ENCODE data around the gene NHLRC4.
A peak's percentile ranks its signal among the peaks of the same experiment; 100 is the strongest.

The NHLRC4 gene

DNA sequence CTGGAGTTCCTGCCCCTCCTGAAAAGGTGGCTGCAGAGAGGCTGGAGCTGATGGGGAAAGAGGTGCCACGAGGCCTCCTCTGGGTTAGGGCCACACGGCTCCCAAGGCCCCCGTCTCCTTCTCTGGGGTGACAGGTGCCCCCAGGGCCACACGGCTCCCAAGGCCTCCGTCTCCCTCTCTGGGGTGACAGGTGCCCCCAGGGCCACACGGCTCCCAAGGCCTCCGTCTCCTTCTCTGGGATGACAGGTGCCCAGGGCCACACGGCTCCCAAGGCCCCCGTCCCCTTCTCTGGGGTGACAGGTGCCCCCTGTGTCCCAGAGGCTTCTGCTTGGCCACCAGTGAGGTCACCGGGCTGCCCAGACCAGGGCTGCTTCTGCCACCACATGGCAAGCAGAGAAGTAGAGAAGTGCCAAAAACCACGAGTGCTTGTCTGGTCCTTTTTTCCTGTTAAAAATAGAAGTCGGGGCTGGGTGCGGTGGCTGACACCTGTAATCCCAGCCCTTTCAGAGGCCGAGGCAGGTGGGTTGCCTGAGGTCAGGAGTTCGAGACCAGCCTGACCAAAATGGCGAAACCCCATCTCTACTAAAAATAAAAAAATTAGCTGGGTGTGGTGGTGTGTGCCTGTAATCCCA lies 35.2 kb upstream of the NHLRC4 start:
- DNase-seq, result no peak

DNA sequence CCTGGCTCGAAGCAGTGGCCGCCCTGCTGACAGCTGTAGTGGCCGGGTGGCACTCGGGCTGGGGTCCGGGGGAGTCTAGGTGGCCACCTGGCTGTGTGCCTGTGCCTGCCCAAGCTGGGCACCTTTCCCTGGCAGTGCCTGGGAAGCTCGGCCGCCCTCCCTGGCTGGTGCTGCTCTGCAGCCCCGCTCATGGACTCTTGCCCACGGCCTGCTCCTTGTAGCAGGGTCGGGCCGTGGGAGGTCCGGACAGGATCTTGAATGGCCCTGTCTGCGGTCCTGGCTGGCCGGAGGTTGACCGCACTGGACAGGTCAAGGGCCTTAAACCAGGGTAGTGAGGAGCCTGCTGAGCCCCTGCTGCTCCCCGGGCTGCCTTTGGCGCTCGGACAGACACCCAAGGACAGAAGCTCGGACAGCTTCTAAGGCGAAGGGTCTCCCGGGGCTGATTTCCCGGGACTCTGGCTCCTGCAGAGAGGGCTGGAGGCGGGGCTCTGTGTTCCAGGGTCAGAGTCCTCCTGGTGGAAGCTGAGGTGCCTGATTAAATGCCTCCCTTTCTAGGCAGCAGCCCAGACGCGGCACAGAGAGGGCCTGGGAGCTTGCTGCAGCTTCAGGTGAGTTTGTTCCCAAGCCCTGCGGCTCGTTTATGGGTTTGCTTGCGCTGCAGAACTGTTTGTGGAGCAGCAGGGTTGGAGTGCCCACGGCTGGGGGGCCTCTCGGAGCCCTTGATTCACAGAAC lies 33.2 kb upstream of the NHLRC4 start:
- no peak for DNase-seq

DNA sequence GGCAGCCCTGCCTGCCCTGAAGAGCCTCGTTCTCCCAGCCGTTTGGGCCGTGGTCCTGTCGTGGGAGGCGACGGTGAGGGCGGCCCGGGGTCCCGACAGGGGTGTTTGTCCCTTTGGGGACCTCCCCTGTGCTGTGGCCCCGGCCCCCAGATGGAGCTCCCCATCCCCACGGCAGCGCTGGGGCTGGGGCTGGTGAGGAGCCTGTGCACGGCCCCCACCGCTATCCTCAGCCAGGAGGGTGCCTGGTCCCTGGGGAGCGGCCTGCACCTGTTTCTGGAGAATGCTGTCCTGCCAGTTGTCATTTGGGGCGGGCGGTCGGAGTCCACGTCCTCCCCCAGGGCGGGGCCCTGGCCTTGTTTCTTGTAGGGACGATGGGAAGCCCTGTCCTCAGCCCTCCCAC lies 32.7 kb upstream of the NHLRC4 start:
- DNase-seq, result no peak

DNA sequence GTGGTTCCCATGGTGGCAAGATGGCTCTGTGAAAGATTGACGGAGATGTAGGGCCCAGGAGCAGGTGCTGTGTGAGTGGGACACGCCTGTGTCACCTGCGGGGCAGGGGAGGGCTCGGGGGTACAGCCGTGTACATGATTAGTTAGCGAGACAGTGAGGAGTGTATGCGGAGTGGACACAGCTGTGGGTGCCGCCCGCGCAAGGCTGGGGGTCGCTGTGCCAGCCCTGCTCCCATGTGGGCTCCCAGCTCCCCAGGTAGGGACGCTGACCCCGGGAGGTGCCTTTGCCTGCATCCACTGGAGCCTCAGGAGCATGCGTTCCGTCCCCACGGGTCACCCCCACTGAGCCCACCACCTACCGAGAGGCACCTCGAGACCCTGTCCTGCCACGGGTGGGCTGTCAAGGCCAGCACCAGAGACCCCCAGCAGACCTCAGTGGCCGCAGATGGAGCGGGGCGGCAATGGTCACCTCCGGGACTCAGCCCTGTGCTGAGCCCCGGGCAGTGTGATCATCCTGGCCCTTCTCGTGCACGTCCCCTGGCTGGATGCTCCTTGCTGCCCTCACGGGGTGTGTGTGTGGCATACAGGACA lies 31.9 kb upstream of the NHLRC4 start:
- DNase-seq, result no peak

DNA sequence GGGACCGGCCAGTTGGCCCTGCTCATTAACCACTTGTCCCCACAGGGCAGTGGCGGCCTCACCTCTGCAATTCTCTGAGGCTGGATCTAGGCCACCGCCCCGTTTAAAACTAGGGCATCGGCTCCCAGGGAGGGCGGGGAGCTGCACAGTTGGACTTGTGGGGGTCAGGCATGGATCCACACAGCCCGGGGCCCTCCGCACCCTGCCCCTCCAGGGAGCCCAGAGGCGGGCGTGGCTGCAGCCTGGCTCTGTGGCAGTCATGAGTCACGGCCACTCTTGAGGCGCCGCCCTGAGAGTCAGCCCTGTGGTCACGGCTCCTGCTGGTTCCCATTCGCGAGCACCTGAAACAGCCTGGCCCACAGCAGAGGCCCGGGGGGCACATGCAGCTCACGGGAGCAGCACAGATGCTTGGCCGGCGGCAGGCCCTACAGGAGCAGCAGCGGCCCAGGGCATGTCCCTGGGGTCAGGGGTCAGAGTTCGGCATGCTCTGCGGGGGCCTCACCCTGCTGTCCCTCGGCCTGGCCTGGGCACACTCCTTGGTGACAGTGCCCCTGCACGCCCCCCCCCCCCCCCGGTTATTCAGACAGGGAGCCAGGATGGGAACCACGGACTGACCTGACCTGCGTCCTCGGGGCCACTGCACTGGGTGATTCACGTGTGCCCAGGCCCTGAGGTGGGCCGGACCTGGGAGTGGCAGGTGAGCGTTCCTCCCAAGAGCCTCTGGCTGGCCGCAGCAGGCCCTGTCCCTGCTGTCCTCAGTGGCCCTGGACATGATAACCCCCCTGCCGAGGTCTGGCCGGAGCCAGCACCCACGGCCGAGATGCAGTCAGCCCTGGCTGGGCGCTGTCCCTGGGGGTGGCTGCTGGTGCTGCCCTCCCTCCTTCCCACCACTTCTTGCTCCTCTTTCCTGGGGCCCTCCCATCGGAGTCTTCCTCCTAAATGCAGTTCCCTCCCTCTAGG lies 31.1 kb upstream of the NHLRC4 start:
- DNase-seq, result no peak

DNA sequence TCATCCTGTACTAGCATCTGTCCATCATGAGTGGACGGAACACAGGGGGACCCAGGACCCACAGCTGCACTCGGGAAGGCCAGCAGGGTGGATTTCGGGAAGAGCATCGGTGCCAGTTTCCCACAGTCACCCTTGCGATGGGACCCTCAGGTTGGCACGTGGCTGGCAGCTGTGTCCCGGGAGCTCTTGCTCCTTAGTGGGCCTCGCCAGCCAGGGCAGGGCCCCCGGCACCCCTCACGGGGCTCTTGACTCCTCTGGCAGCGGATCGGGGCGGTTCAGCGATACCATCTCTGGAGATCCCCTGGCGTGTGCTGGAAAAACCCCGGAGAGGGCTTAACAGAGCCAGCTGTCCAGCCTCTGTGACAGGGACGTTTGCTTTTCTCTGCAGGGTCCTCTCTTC lies 30.1 kb upstream of the NHLRC4 start:
- no peak for DNase-seq

DNA sequence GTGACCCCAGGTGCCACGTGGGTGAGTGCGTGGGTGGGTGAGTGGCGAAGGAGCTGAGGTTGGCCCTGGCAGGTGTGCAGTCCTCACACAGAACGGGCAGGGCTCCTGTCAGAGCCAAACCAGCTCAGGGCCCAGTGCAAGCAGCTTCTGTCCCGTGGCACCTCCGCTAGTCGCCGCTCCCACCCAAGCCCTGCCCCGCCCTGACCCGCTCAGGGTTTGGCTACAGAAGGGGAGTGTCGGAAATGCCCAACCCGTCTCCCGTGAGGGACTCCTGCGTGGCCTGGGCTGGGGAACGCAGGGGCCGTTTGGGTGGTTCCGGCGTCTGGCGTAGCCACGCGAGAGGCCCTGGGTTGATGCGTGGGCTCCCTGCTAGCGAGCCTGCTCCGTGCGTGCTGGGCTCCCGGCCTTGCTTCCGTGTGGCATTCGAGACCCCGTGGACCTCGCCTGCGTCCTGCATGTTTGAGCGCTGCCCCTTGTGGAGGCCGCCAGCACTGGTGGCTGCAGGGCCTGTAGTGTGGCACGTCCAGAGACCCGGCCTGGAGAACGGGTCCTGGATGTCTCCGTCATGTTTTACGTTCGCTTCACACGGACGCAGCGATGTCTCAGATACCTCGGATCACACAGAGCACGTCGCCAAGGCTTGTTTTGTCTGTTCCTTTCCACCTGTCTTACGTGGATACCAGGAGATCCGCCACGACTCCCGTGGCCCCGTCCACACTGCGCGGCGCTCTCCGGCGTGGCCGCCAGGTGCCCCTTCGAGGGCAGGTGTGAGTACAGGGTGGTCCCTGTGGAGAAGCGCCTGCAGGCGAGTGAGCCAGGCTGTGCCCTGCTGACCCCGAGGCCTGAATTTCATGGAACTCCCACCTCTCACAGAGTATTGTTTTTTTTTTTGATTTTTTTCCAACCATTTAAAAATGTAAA lies 29.1 kb upstream of the NHLRC4 start:
- no peak for DNase-seq

DNA sequence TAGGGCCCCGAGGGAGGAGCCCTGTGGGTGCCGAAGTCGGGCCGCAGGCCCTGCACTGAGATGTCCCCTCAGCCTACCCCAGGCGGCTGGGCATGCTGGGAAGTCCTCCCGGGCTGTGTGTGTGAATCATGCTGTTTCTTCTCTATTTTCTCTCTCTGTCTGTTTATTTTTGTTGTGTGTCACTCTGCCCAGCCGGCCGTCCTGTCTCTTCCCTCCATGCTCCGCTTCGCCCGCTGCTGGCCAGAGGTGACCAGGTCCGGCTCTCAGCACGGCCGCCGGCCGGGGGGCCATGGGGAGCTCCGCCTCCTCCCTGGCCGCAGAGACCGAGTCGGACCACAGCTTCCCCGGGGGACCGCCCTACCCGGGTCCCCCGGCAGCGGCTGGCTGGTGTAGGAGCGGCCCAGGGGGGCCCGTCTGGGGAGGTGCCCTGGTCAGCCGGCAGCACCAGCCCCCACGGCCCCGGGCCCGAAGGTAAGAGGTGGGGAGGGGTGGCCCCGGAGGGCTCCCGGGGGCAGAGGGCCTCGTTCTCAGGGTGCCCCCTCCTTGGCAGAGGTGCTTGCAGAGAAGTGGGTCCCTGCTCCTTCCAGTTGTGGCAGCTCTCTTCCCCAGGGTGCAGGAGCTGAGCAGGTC lies 26.8 kb upstream of the NHLRC4 start:
- no peak for DNase-seq

DNA sequence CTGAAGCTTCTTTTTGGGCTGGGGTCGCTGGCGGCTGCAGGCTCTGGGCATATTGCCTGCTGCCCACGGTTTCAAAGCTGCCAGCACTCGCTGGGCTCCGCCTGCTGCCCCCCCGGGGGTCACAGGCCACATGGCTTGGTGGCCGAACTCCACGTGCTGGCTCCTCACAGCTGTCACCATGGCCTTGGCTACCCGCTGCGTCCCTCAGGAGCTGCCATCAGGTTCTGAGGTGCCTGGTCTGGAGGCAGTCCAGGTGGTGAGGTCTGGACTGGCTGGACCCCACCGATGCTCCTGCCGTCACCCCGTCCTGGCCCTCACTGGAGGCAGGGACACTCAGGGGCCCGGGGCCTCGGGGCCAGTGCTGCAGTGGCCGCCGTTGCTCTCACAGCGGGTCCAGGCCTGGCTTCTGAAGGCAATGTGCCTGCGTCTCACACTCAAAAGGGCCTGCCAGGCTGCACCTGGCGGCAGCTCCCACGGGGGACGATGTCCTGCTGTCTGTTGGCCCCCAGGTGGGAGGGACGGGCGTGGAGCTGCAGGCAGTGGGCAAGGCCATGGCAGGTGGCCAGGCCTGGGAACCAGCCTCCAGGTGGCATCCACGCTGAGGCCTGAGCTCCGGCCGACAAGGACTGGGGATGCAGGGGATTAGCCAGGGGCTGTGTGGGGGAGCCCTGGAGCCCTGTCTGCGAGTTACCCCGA lies 26.0 kb upstream of the NHLRC4 start:
- DNase-seq, result no peak

DNA sequence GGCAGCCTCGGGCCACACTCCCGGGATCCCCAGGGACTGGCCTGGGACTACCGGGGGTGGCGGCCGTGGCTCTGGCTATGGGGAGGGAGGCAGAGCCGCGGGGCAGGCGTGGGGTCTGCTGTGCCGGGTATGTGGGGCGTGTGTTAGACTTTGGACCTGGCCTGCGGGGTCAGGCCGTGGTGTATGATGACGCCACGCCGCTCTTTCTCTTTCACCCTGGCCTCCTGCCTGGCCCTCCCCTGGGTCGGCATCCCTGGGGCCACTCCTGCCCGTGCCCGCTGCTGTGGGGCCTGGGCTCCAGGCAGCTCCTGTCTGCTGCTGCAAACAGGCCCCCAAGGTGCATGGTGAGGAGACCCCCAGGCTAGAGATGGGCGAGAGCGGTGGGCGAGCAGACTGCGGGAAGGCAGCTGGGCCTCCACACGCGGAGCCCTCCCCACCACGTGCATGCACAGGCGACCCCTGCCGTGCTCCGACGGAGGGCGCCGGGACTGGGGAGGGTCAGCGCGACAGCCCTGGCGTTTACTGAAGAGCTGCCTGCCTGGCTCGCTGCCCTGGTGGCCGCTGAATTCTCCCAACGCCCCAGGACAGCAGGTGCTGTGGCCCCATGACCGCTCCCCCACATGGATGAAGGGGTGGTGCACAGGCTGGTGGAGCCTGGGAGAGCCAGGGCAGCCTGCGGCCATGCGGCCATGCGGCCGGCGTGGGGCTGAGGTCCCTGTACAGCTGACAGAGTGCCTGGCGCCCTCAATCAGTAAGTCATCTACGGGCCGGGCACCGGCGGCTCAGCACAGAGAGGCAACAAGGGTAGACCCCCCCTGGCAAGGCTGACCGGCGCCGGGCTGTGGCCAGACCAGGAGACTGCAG lies 23.3 kb upstream of the NHLRC4 start:
- DNase-seq, result no peak

DNA sequence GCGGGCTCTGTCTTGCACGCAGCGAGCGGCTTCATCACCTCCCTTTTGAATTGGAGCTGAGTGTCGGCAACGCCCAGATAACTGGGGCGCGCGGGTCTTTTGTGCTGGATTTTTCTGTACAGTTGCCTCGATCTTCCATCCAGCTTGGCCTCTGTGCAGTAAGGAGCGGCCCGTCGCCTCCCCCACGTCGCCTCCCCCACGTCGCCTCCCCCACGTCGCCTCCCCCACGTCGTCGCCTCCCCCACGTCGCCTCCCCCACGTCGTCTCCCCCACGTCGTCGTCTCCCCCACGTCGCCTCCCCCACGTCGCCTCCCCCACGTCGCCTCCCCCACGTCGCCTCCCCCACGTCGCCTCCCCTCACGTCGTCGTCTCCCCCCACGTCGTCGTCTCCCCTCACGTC lies 22.3 kb upstream of the NHLRC4 start:
- no peak for DNase-seq

DNA sequence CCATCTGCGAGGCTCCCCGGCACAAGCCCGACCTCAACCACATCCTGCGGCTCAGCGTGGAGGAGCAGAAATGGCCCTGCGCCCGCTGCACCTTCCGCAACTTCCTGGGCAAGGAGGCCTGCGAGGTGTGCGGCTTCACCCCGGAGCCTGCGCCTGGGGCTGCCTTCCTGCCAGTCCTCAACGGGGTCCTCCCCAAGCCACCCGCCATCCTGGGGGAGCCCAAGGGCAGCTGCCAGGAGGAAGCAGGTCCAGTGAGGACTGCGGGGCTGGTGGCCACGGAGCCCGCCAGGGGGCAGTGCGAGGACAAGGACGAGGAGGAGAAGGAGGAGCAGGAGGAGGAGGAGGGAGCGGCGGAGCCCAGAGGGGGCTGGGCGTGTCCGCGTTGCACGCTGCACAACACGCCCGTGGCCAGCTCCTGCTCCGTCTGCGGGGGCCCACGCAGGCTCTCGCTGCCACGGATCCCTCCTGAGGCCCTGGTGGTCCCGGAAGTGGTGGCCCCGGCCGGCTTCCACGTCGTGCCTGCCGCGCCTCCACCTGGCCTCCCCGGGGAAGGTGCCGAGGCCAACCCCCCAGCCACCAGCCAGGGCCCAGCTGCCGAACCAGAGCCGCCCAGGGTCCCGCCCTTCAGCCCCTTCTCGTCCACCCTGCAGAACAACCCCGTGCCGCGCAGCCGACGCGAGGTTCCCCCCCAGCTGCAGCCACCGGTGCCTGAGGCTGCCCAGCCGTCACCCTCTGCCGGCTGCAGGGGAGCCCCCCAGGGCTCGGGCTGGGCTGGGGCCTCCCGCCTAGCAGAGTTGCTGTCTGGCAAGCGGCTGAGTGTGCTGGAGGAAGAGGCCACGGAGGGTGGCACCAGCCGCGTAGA lies 19.7 kb upstream of the NHLRC4 start:
- DNase-seq, result peak; percentile 54

DNA sequence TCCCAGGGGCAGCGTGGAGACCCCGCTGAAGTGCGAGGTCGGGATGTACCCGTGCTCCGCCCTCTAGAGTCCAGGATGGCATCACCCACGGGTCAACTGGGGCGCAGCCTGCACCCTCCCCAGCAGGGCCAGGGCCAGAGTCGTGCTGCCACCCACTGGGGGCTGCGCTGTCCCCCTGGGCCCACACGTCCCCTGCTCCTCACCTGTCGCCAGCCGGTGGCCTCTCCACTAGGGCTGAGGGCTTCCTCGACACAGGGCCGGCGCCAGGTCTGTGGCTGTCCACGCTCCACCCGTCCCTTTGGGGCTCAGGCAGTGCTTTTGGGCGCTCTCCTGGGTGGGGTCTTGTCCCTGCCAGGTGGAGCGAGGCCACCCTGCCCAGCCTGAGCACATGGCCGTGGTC lies 18.2 kb upstream of the NHLRC4 start:
- no peak for DNase-seq

DNA sequence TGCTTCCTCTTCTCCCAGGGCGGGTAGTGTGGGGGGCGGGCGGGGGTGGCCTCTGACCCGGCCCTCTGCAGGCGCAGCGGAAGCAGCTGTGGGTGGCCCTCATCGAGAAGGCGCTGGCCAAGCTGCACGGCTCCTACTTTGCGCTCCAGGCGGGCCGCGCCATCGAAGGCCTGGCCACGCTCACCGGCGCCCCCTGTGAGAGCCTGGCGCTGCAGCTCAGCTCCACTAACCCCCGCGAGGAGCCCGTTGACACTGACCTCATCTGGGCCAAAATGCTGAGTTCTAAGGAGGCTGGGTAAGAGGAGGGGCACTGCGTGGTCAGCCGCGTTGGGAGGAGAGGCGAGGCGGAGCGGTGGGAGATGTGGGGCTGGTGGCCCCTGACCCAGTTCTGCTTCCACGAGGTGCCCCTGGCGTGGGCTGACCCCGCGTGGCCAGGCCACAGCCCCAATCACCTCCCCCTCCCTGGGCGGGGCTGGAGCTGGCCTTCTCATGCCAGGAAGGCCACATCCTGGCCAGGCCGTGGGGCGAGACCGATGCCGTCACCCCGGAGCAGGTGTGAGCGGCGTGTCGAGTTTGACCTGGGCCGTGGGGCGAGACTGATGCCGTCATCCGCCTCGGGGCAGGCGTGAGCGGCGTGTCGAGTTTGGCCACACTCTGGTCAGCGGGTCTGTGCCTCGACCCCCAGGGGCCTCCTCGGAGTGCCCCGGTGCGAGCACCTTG lies 17.1 kb upstream of the NHLRC4 start:
- DNase-seq, result no peak

DNA sequence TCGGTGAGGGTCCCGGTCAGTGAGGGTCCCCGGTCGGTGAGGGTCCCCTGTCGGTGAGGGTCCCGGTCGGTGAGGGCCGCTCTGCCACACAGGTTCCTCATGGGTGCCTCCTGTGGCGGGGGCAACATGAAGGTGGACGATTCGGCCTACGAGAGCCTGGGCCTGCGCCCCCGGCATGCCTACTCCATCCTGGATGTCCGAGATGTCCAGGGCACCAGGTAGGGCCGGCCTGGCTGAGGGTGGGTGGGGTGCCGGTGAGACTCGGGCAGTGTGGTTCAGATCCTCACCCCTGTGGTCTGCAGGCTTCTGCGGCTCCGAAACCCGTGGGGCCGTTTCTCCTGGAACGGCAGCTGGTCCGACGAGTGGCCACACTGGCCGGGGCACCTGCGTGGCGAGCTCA lies 15.6 kb upstream of the NHLRC4 start:
- no peak for DNase-seq

DNA sequence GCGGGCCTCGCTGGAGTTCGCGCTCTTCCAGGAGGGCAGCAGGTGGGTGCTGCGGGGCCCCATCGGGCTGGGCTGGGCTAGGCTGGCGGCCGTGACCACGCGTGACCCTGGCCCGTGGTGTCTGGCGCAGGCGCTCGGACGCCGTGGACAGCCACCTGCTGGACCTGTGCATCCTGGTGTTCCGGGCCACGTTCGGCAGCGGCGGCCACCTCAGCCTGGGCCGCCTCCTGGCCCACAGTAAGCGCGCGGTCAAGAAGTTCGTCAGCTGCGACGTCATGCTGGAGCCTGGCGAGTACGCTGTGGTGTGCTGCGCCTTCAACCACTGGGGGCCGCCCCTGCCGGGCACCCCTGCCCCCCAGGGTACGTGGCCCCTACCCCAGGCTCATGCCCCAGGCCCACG lies 14.6 kb upstream of the NHLRC4 start:
- no peak for DNase-seq

DNA sequence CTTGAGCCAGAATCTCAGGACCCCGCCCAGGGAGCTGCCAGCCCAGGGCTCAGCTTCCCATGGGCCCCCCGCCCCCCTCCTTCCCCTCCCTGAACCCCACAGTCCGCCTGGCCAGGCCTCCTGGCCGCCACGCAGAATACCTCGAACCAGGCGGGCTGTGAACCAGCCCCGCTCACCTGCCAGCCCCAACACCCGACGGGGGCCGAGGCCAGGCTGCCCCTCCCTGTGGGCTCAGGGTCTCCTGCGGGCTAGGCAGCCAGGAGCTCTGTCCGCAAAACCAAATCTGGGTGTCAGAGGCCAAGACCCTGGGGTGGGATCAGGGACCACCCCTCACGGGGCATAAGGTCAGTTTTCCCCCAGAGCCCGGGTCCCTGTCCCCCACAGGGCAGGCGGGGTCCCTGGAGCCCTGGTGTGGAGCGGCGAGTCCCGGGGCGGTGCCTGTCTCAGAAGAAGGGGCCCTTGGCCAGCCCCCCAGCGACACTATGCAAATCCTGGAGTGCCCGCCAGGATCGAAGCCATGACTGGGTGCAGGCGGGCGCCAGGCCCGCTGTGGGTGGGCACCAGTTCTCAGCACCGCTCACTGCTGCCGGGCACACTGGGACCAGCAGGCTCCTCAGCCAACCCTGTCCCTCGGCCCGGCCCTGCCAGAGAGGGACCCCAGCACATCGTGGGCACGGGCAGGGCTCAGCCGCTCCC lies 13.1 kb upstream of the NHLRC4 start:
- no peak for DNase-seq

DNA sequence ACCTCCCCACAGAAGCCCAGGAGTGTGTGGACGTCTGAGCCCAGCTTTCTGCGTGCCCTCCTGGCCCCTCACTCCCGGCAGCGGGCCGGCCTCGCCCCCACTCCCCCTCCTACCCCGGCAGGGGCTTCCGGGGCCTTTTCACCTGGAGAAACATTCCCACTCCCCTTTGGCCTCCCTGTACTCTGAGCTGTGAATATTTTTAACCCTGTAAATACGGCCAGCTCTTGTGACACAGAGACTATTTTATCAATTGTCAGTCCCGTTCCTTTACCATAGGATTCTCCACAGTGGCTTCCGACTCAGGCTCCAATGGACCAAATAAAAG lies 12.5 kb upstream of the NHLRC4 start:
- no peak for DNase-seq

Measured in CD4-positive, alpha-beta T cell treated with Interleukin-10 for 1 hour (primary cell).